ENCODE measurements around the gene SH3PXD2B. TPM values are rescaled to one million over a fixed set of nuclear protein-coding genes. Genes with fewer than 3 reads are reported as not detected.

The SH3PXD2B gene
- total RNA-seq, 2 experiments from 2014 or later: 0.10 TPM; not detected in 1

- no peaks in the 10 kb centered on the region for H3K4me1 ChIP-seq (ENCODE audit: insufficient read depth, low read length, poor library complexity, severe bottlenecking)
- H3K27ac ChIP-seq (ENCODE audit: low read depth, low read length, poor library complexity, severe bottlenecking): no peak overlapping the region
- no peaks in the 10 kb centered on the region for H3K36me3 ChIP-seq (ENCODE audit: insufficient read depth, low read length)
- POLR2A ChIA-PET: interaction anchor here (0.6 kb wide), 1 partner anchor 142 kb away, joined by 4 read pairs; no protein-coding TSS in a partner anchor
- BruUV-seq (replicated peaks): no TSS peak
- no peak for TF ChIP-seq EZH2phosphoT487 (IDR thresholded peaks at IDR 0.05; ENCODE audit: borderline replicate concordance, low read depth, low read length)
- no peak for TF ChIP-seq CTCF (conservative IDR thresholded peaks at IDR 0.05; ENCODE audit: low read length)
- no peak for DNase-seq (ENCODE audit: low spot score)
- no peaks in the 10 kb centered on the region for H3K79me2 ChIP-seq (ENCODE audit: insufficient read depth, low read depth, low read length)
- no peak overlapping the region for H3K4me3 ChIP-seq (ENCODE audit: low read depth, low read length, poor library complexity, severe bottlenecking)
- no peaks in the 10 kb centered on the region for H3K9me2 ChIP-seq (ENCODE audit: insufficient read depth, low read length)
- CTCF ChIA-PET (ENCODE audit: unreplicated experiment): no interaction called here
- no peaks in the 10 kb centered on the region for H4K20me1 ChIP-seq (ENCODE audit: insufficient read depth, low read length)
- no peak overlapping the region for H2AFZ ChIP-seq (ENCODE audit: low read length)
- intact Hi-C loops (cut with micrococcal nuclease; ENCODE audit: unreplicated experiment): no loop called here
- no peak overlapping the region for H3K4me2 ChIP-seq (ENCODE audit: low read length)
- H3K9me3 ChIP-seq (ENCODE audit: low read length): no peaks in the 10 kb centered on the region
These were observed 20.1 kb downstream of the SH3PXD2B start for GRCh38 chr5:172434251-172434650.

GRCh38 chr5:172433513-172433912, 20.8 kb downstream of the SH3PXD2B start:
- POLR2A ChIA-PET: no interaction called here

More at GRCh38 chr5:172433513-172433912, 20.8 kb downstream of the SH3PXD2B start:
- Histone ChIP-seq H3K27ac (ENCODE audit: low read depth, low read length, poor library complexity, severe bottlenecking) (no peak overlapping the region), H3K9me3 (ENCODE audit: low read length) (no peaks in the 10 kb centered on the region), H3K9me2 (ENCODE audit: insufficient read depth, low read length) (no peaks in the 10 kb centered on the region), H3K4me2 (ENCODE audit: low read length) (no peak overlapping the region), H3K4me3 (ENCODE audit: low read depth, low read length, poor library complexity, severe bottlenecking) (no peak overlapping the region), H3K4me1 (ENCODE audit: insufficient read depth, low read length, poor library complexity, severe bottlenecking) (no peaks in the 10 kb centered on the region), H2AFZ (ENCODE audit: low read length) (no peak overlapping the region), H3K79me2 (ENCODE audit: insufficient read depth, low read depth, low read length) (no peaks in the 10 kb centered on the region), H4K20me1 (ENCODE audit: insufficient read depth, low read length) (no peaks in the 10 kb centered on the region), H3K36me3 (ENCODE audit: insufficient read depth, low read length) (no peaks in the 10 kb centered on the region)
- intact Hi-C loops (cut with micrococcal nuclease; ENCODE audit: unreplicated experiment): no loop called here
- BruUV-seq (replicated peaks): no TSS peak
- CTCF ChIA-PET (ENCODE audit: unreplicated experiment): no interaction called here
- DNase-seq (ENCODE audit: low spot score): no peak
- TF ChIP-seq EZH2phosphoT487 (IDR thresholded peaks at IDR 0.05; ENCODE audit: borderline replicate concordance, low read depth, low read length) (no peak), CTCF (conservative IDR thresholded peaks at IDR 0.05; ENCODE audit: low read length) (no peak)
